ENCODE results near the gene PSMD9.
"Not testable (repeated sequence)": the region's sequence is repeated elsewhere in the genome, so short reads cannot be mapped to it uniquely, and the experiment has no call there.

Gene PSMD9

DNA sequence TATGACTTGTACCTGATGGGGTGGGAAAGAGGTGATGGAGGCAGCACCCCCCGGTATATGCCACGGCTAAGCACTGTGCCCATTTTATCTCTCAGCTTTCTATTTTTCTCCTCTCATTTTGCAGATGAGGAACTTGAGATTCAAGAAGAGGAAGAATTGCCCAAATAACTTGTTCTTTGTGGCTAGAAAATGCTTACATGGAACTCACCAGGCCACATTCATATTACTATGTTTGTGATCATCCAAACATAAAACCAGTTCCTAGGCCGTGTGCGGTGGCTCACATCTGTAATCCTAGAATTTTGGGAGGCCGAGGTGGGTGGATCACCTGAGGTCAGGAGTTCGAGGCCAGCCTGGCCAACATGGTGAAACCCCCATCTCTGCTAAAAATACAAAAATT is 14.5 kb upstream of the PSMD9 start:
- no peak for DNase-seq

DNA sequence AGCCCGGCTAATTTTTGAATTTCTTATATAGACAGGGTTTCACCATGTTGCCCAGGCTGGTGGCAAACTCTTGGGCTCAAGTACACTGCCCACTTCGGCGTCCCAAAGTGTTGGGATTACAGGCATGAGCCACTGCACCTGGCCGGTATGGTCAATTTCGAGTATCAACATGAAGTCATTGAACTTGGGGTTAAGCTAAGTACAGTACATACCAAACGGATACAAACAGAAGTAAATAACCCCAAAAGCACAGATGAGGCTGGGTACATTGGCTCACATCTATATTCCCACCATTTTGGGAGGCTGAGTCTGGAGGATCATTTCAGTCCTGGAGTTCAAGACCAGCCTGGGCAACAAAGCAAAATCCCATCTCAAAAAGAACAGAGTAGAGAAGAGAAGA is 13.0 kb upstream of the PSMD9 start:
- no peak for DNase-seq

DNA sequence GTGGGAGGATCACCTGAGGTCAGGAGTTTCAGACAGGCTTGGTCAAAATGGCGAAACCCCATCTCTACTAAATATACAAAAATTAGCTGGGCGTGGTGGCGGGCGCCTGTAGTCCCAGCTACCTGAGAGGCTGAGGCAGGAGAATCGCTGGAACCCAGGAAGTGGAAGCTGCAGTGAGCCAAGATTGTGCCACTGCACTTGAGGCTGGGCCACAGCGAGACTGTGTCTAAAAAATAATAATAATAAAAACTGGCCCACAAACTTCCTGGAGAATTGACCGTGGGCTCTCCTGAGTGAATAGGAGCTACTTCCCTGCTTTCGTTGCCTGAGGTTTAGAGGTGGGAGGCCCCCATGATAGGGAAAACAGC is 12.5 kb upstream of the PSMD9 start:
- DNase-seq = not testable (repeated sequence)

DNA sequence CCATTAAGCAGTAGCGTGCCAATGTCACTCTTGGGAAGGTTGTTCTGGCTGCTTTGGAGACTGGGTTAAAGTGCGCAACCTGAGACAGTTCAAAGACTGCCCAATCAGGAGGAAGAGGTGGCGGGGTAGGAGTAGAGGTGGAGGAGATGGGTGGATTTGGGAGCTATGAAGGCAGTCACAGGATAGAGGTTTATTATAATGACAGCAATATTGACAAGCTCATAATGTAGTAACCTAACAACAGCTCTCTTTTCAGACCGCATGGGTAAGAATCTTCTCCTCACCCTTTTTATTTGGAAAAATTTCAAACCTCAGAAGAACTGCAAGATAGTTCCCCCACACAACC is 5.3 kb upstream of the PSMD9 start:
- DNase-seq = no peak

DNA sequence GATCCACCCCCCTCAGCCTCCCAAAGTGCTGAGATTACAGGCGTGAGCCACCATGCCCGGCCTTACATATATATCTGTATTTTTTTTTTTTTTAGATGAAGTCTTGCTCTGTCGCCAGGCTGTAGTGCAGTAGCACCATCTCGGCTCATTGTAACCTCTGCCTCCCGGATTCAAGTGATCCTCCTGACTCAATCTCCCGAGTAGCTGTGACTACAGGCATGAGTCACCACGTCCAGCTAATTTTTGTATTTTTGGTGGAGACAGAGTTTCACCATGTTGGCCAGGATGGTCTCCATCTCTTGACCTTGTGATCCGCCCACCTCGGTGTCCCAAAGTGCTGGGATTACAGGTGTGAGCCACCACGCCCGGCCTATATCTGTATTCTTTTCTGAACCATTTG is 3.5 kb upstream of the PSMD9 start:
- DNase-seq = not testable (repeated sequence)

DNA sequence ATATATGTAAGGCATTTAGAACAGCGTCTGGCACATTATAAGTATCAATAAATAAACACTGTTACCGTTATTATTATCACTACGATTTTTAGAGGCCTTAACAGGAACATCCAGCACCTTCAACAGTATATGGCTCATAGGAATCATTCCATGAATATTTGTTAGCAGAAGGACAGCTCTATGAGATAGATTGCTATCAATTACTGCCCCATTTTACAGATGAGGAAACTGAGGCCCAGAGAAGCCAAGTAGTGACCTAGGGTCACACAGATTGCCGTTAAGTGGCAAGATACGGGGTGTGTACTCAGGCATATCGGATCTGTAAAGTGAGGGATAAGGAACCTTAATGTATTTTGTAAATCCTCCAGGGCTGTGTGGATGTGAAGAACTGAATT is 510 bp upstream of the PSMD9 start:
- DNase-seq = no peak

DNA sequence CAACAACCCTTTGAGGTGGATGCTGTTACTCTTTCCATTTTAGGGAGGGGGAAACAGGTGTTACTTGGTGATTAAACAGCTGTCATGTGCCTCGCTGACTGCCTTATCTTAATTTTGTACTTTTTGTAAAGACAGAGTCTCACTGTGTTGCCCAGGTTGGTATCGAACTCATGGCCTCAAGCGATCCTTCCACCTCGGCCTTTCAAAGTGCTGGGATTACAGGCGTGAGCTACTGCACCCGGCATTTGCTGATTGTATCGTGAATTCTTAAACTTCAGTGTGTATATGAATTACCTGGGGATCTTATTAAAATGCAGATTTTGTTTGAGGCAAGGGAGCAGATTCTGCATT is 659 bp downstream of the PSMD9 start:
- no peak for DNase-seq

DNA sequence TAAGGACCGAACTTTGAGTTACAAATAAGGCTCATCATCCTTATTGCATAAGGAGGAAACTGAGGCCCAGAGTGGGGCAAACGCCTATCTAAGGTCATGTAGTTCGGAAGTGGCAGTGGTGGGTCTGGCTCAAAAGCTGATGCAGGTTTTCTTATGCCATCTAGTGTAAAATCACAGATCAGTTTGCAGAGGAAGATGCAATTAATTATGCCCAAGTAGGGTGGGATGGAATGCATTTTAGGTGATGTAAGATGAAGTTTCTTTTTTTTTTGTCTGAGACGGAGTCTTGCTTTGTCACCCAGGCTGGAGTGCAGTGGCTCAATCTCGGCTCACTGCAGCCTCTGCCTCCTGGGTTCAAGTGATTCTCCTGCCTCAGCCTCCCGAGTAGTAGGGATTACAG is 1.1 kb downstream of the PSMD9 start:
- not testable (repeated sequence) for DNase-seq

DNA sequence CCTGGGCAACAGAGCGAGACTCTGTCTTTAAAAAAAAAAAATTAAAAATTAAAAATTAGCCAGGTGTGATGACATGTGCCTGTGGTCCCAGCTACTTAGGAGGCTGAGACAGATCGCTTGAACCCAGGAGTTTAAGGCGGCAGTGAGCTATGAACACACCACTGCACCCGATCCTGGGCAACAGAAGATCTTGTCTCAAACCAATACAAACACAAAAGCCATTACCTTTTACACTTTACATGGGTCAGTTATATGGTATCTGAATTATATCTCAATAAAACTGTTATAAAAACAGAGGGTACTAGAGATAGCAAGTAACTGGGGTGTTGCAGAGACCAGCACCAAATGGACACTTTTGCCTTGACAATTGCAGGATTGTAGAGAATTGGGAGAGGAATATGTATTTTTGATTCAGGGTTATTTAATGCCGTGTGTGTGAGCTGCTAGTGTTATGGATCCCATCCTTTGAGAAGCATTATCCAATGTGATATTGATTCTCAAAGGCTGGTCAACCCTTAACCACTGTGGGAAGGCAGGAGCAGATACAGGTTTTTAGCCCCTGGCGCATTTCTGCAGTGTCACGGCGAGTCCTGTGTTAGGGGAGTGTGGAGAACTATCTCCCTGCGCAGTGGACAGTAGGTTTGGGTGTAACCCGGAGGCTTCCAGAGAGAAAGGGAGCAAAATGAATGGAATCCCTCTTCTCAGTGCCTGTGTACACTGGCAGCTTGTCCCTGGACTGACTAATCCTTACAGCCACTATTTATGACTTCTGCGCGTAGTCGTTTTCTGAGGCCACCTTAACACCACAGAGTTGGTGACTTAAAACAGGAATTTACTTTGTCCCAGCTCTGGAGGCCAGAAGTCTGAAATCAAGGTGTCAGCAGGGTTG is 4.3 kb downstream of the PSMD9 start:
- DNase-seq = no peak

DNA sequence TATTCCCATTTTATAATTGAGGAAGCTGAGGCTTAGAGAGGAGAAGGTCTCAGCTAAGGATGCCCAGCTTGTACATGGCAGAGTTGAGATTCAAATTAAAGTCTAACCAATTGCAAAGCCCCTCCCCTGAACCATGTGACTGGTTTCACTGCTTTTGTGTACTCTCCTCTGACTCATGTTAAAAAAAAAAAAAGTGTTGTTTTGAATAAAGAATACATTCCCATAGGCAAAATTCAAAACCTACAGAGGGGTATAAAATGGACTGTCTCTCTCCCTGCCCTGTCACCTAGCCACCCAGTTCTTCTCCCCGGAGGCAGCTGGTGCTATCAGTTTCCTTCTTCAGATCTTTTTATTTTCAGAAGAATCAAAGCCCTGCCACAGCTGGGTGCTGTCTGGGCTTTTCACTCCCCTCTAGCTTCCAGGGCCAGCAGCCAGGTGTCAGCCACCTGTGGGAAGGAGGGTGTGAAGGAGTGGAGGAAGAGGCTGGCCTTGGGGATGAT is 5.4 kb downstream of the PSMD9 start:
- DNase-seq = no peak

DNA sequence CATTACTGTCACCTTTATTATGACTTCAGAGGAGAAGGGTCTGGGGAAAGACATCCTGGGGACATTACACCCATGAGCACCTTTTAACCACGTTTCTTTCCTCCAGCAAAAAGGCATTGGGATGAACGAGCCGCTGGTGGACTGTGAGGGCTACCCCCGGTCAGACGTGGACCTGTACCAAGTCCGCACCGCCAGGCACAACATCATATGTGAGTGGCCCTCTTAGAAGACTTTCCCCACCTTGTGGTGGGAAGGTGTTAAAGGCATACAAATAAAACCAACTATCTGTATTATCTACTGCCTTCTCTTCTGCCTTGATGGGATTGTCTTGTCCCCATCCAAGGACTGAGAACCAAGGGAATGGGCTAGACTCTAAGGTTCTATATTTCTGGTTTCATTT is 6.0 kb downstream of the PSMD9 start:
- DNase-seq = no peak

DNA sequence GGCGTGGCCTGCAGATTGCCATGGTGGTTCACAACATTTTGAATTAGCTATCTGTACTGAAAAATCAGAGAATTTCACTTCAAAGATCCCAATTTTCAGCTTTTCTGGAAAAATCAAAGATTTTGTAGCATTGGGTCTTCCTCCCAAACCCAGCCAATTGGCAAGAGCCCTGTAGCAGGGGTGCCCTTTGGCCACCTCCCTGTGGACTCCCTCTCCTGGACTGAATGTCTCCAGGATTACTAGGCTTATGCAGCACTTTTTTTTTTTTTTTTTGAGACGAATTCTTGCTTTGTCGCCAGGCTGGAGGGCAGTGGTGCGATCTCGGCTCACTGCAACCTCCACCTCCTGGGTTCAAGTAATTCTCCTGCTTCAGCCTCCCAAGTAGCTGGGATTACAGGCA is 9.7 kb downstream of the PSMD9 start:
- no peak for DNase-seq

DNA sequence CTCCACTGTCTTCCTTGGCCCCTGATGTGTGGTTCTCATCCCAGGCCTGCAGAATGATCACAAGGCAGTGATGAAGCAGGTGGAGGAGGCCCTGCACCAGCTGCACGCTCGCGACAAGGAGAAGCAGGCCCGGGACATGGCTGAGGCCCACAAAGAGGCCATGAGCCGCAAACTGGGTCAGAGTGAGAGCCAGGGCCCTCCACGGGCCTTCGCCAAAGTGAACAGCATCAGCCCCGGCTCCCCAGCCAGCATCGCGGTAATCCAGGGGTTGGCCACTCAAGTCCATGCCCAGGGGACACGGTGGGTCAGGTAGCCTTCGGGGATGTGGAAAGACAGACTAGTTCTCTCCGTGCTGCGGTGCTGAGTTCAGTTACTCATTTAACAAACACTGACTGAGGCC is 11.0 kb downstream of the PSMD9 start:
- no peak for DNase-seq

DNA sequence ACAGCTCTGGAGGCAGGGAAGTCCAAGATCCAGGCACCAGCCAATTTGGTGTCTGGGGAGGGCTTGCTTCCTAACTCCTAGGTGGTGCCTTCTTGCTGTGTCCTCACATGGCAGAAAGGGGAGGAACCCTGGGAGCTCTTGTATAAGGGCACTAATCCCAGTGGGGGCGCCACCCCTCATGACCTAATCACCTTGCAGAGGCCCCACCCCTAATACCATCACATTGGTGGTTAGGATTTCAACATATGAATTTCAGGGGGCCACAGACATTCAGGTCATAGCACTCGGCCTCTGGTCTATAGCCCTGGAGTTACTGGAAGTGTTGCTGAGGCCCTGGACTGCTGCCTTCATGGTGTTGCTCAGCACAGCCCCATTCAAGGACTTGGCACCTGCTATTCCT is 14.6 kb downstream of the PSMD9 start:
- DNase-seq = no peak

DNA sequence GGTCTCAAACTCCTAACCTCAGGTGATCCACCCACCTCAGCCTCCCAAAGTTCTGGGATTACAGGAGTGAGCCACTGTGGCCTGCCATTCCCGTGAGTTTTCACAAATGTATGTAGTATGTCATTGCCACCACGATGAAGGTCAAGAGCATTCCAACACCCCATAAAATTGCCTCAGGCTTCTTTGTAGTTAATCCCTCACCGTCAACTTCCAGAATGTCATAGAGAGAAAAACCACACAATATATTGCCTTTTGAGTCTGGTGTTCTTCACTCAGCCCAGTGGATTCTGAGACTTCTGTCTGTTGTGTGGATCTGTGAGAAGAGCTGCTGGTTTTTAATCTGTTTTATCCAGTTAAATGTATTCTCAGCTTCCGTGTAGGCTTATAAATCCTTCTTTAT is 17.2 kb downstream of the PSMD9 start:
- DNase-seq = no peak

DNA sequence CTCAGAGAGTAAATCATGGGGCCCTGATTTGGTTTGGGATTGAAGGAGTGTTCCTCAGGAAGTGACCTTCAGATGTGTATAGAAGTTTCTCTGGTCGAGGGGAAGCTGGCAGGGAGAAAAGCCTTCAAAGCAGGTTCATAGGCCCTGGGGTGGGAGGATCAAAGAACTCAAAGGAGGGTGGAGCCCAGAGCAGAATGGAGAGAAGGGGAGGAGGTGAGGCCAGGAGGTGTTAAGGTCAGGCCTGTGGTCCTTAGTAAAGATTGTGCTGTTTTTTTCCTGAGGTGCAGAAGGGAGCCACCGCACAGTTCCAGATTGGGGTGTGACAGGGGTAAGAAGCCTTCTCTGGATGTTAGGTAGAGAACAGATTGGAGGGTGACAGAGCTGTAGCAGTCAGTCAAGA is 20.1 kb downstream of the PSMD9 start:
- DNase-seq = no peak

DNA sequence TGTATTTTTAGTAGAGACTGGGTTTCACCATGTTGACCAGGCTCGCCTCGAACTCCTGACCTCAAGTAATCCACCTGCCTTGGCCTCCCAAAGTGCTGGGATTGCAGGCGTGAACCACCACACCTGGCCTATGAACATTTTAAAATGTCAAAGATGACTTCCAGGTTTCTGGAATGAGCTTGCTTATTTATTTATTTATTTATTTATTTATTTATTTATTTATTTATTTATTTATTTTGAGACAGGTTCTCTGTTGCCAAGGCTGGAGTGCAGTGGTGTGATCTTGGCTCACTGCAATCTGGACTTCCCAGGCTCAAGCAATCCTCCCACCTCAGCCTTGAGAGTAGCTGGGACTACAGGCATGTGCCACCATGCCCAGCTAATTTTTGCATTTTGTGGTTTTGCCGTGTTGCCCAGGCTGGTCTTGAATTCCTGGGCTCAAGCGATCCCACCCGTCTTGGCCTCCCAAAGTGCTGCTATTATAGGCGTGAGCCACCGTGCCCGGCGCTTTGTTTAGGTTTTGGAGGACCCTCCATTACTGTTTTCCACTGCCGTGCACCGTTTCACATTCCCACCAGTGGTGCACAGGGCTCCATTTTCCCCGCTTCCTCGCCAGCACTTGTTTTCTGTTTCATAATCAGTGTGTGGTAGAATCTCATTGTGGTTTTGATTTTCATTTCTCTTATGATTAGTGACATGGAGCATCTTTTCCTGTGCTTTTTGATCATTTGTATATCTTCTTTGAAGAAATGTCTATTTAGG is 23.4 kb downstream of the PSMD9 start:
- no peak for DNase-seq

DNA sequence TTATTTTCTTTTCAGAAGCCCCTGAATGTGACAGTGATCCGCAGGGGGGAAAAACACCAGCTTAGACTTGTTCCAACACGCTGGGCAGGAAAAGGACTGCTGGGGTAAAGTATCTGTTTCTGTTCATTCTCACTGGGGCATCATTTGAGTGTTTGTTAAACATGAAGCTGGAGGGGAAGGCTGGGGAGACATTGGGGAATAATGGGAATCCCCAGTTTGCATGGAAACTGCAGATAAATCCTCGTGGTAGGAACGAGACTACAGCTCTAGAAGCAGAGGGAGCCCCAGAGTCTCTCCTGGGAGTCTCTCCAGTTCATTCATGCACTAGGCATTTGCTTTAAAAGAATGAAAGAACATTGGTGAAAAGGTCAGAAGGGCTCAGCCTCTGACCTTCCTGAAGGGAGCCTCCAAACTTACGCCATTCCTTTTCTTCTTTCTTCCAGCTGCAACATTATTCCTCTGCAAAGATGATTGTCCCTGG is 27.3 kb downstream of the PSMD9 start:
- DNase-seq = no peak

DNA sequence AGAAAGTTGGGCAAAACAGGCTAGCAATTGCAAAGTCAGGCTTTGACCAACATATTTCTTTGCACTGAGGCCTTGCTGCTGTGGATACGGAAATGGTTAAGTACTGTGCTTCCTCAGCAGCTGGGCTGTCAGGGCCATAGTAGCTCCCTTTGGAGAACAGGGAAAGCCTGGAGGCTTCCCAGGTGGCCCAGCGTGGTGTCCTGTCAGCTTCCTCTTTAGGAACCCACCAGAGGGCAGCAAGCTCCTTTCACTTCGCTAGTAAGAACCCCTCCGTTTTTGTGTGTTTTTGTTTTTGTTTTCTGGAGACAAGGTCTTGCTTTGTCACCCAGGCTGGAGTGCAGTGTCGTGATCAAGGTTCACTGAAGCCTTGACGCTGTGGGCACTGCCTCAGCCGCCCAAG is 28.1 kb downstream of the PSMD9 start:
- DNase-seq = no peak

DNA sequence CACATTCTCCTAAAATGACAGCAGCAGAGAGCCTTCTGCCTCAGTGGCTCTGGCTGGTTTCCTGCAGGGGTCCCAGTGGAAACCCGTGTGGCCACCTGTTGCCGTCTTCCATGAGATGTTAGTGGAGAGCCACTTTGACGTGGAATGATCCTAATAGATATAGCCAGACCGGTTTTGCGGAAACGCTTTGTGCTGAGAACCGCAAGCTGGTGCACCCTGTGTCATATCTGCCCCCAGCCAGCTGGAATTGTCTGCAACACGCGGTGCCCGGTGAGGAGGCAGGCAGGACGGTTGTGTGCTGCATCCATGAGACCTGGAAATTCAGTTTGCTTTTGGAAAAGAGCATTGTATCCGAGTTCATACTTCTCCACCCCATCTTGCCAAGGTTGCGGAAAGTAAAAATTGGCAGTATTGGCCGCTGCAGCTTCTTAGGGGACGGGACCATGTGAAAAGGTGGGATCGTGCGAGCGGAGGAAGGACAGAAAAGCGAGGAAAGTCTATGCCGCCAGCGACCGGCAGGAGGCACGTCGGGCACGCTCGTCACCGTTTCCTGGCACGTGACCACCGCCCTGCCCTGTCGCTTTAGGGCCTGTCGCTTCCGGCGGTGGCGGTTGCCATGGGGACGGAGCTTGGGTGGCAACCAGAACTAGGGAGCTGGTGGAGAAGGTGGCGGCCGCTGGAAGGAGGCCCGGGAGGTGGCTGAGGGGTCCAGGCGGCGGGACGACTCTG is 29.5 kb downstream of the PSMD9 start, which contains the start of gene CFAP251:
CFAP251 (plus strand) TSS at position 643 of the 729 bp plus-strand sequence. CDS start 2,714 bp downstream, outside the sequence.
- peak; percentile 91 for DNase-seq

DNA sequence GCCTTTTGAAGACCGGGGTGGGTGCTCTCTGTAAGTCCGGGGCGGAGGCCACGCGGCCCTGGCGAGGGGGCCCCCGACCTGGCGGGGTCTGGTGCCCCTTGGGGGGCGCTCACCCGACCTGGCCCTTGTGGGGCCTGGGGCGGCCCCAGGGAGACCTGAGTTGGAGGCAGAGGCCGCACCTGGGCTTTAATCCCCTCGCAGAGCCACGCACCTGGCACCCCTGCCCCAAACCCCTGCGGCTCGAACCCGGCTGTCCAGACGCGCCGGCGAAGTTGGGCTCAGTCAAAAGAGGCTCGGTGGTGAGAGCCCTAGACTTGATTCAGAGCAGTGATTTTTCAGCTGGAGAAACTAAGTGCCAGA is 30.1 kb downstream of the PSMD9 start:
- DNase-seq = no peak

DNA sequence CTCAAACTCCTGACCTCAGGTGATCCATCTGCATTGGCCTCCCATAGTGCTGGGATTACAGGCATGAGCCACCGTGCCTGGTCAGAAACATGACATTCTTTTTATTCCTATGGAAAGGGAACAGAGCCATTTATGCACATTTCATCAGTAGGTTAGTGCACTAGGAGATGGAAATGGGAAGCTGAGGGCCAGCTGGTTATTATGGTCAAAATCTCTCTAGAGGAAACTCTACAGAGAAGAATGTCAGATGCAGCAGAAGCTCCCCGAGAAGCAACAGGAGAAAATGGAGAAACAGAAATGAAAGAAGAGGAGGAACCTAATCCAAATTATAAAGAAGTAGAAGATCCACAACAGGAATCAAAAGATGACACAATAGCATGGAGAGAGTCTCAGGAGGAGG is 32.5 kb downstream of the PSMD9 start:
- no peak for DNase-seq

DNA sequence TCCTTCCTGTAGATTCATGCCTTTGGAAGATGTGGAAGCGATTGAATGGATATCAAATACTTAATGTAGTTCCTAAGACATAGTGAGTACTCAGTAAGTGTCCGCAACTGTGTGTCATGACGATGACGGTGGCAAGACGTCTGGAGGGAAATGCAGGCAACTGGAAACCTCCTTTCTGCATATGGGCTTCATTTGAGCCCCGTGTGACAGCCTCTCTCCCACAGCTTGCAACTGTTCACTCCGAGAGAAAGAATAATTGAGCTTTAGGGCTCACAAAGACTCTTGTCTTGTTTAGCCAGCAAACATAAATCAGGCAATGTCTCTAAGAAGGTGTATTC is 36.7 kb downstream of the PSMD9 start:
- no peak for DNase-seq

Measured in right forelimb (tissue), 1 donor.